ENCODE measurements around the gene FGD5. TPM values are rescaled to one million over a fixed set of nuclear protein-coding genes. Genes with fewer than 3 reads are reported as not detected.
A peak's percentile ranks its signal among the peaks of the same experiment; 100 is the strongest.

The FGD5 gene
- polyA plus RNA-seq, 1 donor from 2014 or later: not detected

DNA sequence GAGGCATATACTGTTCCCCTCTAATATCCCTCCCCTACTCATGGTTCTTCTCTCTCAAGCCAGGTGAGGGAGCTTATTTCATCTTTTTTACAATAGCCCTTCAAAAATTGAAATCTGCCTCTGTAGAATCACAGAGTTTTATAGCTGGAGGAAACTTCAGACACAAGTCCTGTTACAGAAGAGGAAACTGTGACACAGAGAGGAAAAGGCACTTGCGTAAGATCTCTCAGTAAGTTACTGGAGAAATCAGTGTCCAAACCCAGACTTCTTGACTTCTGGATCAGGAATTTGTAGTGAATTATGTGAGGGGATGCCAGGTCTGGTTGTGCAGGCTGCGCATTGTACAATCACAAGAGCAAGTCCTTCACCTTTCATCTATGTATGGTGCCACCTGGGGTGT, 4.6 kb downstream of the FGD5 start:
- Mint-ChIP-seq H3K27me3 (peaks cover 18% of the 10 kb centered on the region), H3K4me3 (no peak overlapping the region), H3K27ac (no peak overlapping the region), H3K4me1 (no peaks in the 10 kb centered on the region), H3K36me3 (peaks cover 3% of the 10 kb centered on the region), H3K9me3 (no peaks in the 10 kb centered on the region)

GRCh38 chr3:14823910-14824629, 5.3 kb downstream of the FGD5 start:
- Mint-ChIP-seq H3K4me3 (no peak overlapping the region), H3K36me3 (peaks cover 6% of the 10 kb centered on the region), H3K27me3 (peaks cover 20% of the 10 kb centered on the region), H3K4me1 (no peaks in the 10 kb centered on the region), H3K27ac (no peak overlapping the region), H3K9me3 (no peaks in the 10 kb centered on the region)

DNA sequence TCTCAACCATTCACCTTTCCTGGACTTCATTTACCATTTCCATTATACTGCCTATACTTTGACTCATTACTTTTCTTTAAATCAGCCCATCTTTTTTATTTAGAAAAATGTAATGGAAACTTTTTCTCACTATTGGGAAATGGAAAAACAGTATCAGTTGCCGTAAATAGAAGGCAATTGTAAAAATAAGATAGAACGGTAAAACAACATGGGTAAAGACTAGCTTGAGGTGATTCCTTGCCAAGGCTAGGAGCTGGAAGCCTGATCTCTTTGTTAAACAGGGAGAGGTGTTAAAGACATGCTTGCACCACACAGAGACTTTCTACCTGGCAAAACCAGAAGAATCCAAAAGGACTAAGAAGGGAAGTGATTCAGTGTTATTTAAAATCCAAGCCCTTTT, 5.9 kb downstream of the FGD5 start:
- Mint-ChIP-seq H3K4me3 (no peak overlapping the region), H3K9me3 (no peaks in the 10 kb centered on the region), H3K27me3 (peaks cover 21% of the 10 kb centered on the region), H3K27ac (no peak overlapping the region), H3K4me1 (no peaks in the 10 kb centered on the region), H3K36me3 (peaks cover 7% of the 10 kb centered on the region)

- H3K4me1 Mint-ChIP-seq: no peaks in the 10 kb centered on the region
- H3K4me3 Mint-ChIP-seq: no peak overlapping the region
- no peak overlapping the region for H3K27ac Mint-ChIP-seq
- peaks cover 16% of the 10 kb centered on the region for H3K27me3 Mint-ChIP-seq
- no peaks in the 10 kb centered on the region for H3K9me3 Mint-ChIP-seq
- H3K36me3 Mint-ChIP-seq: peaks cover 7% of the 10 kb centered on the region
Measured at GRCh38 chr3:14826069-14826468, 7.3 kb downstream of the FGD5 start.

- peaks cover 7% of the 10 kb centered on the region for H3K36me3 Mint-ChIP-seq
- H3K27me3 Mint-ChIP-seq: peaks cover 19% of the 10 kb centered on the region
- H3K4me3 Mint-ChIP-seq: no peak overlapping the region
- no peak overlapping the region for H3K27ac Mint-ChIP-seq
- H3K9me3 Mint-ChIP-seq: no peaks in the 10 kb centered on the region
- H3K4me1 Mint-ChIP-seq: no peaks in the 10 kb centered on the region
Measured at GRCh38 chr3:14827776-14828175, 9.0 kb downstream of the FGD5 start.

DNA sequence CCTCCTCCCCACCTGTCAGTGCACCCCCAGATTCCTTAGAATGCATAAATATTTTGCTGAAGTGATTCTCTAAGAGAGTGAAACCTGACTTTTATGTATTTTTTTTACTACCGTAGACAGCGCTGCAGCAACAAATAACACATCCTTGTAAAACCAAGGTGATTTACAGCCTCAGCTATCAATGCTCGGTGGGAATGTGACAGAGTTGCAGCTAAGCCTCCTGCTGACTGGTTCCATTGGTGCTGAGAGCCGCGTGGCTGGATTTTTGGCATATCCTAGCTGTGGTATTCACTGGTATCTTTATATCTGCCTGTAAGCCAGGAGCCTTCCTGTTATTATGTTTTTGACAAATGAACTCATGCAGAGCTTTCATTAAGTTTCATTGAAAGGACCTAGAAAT, 11.0 kb downstream of the FGD5 start:
- H3K27ac Mint-ChIP-seq: no peak overlapping the region
- H3K27me3 Mint-ChIP-seq: peaks cover 16% of the 10 kb centered on the region
- H3K4me1 Mint-ChIP-seq: no peaks in the 10 kb centered on the region
- H3K36me3 Mint-ChIP-seq: peaks cover 9% of the 10 kb centered on the region
- no peaks in the 10 kb centered on the region for H3K9me3 Mint-ChIP-seq
- no peak overlapping the region for H3K4me3 Mint-ChIP-seq

- peaks cover 17% of the 10 kb centered on the region for H3K27me3 Mint-ChIP-seq
- H3K27ac Mint-ChIP-seq: no peak overlapping the region
- H3K9me3 Mint-ChIP-seq: no peaks in the 10 kb centered on the region
- H3K4me3 Mint-ChIP-seq: no peak overlapping the region
- no peaks in the 10 kb centered on the region for H3K4me1 Mint-ChIP-seq
- H3K36me3 Mint-ChIP-seq: peaks cover 6% of the 10 kb centered on the region
Measured at GRCh38 chr3:14831916-14832450, 13.2 kb downstream of the FGD5 start.

- peaks cover 6% of the 10 kb centered on the region for H3K36me3 Mint-ChIP-seq
- H3K27me3 Mint-ChIP-seq: peaks cover 13% of the 10 kb centered on the region
- H3K4me1 Mint-ChIP-seq: no peaks in the 10 kb centered on the region
- H3K27ac Mint-ChIP-seq: no peak overlapping the region
- no peaks in the 10 kb centered on the region for H3K9me3 Mint-ChIP-seq
- H3K4me3 Mint-ChIP-seq: no peak overlapping the region
Measured at GRCh38 chr3:14832975-14833722, 14.4 kb downstream of the FGD5 start.

DNA sequence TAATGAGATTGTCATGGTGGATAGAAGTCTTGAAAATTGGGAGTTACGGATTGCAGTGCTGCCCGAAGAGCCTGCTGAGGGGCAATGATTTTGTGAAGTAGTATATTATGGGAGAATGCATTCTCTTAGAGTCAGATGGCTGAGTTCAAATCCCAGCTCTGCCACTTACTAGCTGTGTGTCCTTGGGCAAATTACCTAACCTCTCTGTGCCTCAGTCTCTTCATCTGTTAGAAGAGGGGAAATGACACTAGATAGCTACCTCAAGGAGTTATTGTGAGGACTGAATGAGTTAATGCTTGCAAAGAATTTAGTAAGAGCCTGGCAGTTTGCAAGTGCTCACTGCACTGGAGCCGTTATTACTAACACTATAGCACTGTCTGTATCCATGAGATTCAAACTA, 15.4 kb downstream of the FGD5 start:
- peaks cover 11% of the 10 kb centered on the region for H3K27me3 Mint-ChIP-seq
- H3K9me3 Mint-ChIP-seq: no peaks in the 10 kb centered on the region
- no peak overlapping the region for H3K4me3 Mint-ChIP-seq
- peaks cover 3% of the 10 kb centered on the region for H3K36me3 Mint-ChIP-seq
- peaks cover 0 to 4% (median 0%) of the 10 kb centered on the region in 3 donors for H3K4me1 Mint-ChIP-seq
- no peak overlapping the region for H3K27ac Mint-ChIP-seq

GRCh38 chr3:14834807-14835466, 16.2 kb downstream of the FGD5 start:
- H3K4me3 Mint-ChIP-seq: no peak overlapping the region
- H3K27me3 Mint-ChIP-seq: peaks cover 11% of the 10 kb centered on the region
- H3K9me3 Mint-ChIP-seq: no peaks in the 10 kb centered on the region
- H3K27ac Mint-ChIP-seq: no peak overlapping the region
- H3K4me1 Mint-ChIP-seq: peaks cover 0 to 4% (median 0%) of the 10 kb centered on the region in 3 donors
- peaks cover 2% of the 10 kb centered on the region for H3K36me3 Mint-ChIP-seq

GRCh38 chr3:14836049-14836468, 17.3 kb downstream of the FGD5 start:
- no peaks in the 10 kb centered on the region for H3K9me3 Mint-ChIP-seq
- no peak overlapping the region for H3K27ac Mint-ChIP-seq
- peaks cover 2% of the 10 kb centered on the region for H3K36me3 Mint-ChIP-seq
- H3K27me3 Mint-ChIP-seq: peaks cover 11% of the 10 kb centered on the region
- peak overlapping the region in 1 of 4 donors; percentile 56 for H3K4me3 Mint-ChIP-seq
- peaks cover 0 to 6% (median 2%) of the 10 kb centered on the region in 3 donors for H3K4me1 Mint-ChIP-seq

- peaks cover 7% of the 10 kb centered on the region for H3K27me3 Mint-ChIP-seq
- peaks cover 2% of the 10 kb centered on the region for H3K36me3 Mint-ChIP-seq
- peaks cover 0 to 6% (median 2%) of the 10 kb centered on the region in 3 donors for H3K4me1 Mint-ChIP-seq
- H3K9me3 Mint-ChIP-seq: no peaks in the 10 kb centered on the region
- H3K4me3 Mint-ChIP-seq: no peak overlapping the region
- H3K27ac Mint-ChIP-seq: no peak overlapping the region
Measured at GRCh38 chr3:14837186-14837877, 18.6 kb downstream of the FGD5 start.

GRCh38 chr3:14837878-14838258, 19.1 kb downstream of the FGD5 start:
- Mint-ChIP-seq H3K9me3 (no peaks in the 10 kb centered on the region), H3K27ac (no peak overlapping the region), H3K36me3 (peaks cover 2% of the 10 kb centered on the region), H3K4me1 (peaks cover 0 to 6% (median 2%) of the 10 kb centered on the region in 3 donors), H3K4me3 (no peak overlapping the region), H3K27me3 (peaks cover 7% of the 10 kb centered on the region)

GRCh38 chr3:14839236-14839635, 20.5 kb downstream of the FGD5 start:
- peaks cover 0 to 6% (median 2%) of the 10 kb centered on the region in 3 donors for H3K4me1 Mint-ChIP-seq
- no peaks in the 10 kb centered on the region for H3K9me3 Mint-ChIP-seq
- H3K4me3 Mint-ChIP-seq: no peak overlapping the region
- H3K36me3 Mint-ChIP-seq: no peaks in the 10 kb centered on the region
- H3K27ac Mint-ChIP-seq: peak overlapping the region in 1 of 3 donors; percentile 13
- peaks cover 8% of the 10 kb centered on the region for H3K27me3 Mint-ChIP-seq

DNA sequence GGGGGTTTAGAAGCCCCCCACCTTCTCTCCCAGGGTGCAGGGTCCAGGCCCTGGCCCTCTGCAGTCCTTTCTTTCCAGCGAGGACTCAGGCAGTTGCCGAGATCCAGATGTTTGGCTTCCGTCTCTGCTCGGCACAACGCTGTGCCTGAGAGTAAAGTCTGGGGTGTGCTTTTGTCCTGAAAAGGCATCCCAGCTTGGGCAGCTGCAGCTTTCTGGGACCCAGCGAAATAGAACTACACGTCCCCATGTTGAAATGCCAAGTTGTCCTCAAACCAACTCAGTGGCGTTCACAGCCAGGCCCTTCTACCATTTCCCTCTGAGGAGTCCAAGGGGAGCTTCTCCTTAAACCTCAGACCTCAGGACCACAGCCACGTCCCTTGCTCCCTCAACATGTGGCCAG, 23.1 kb downstream of the FGD5 start:
- Mint-ChIP-seq H3K27me3 (peaks cover 12% of the 10 kb centered on the region), H3K4me3 (no peak overlapping the region), H3K36me3 (no peaks in the 10 kb centered on the region), H3K9me3 (no peaks in the 10 kb centered on the region), H3K4me1 (peaks cover 6 to 27% (median 21%) of the 10 kb centered on the region in 3 donors), H3K27ac (no peak overlapping the region)
